GM12874 (cell line): ENCODE results near the gene MCC.

Experiments used
- CTCF ChIP-seq: IDR thresholded peaks from 2 replicates; pipeline ENCODE4 v1.5.1; 2011; ENCODE audit warnings: low read depth, mild to moderate bottlenecking, control low read depth, low read length, moderate library complexity; ENCODE audit not compliant: insufficient read depth

MCC gene

GRCh38 chr5:113114559-113114958 is 373.7 kb downstream of the MCC start:
- TF ChIP-seq CTCF: no peak

GRCh38 chr5:113112435-113112834 is 375.8 kb downstream of the MCC start:
- no peak for TF ChIP-seq CTCF

- TF ChIP-seq CTCF: no peak
These were observed 378.1 kb downstream of the MCC start for GRCh38 chr5:113110117-113110516.

GRCh38 chr5:113109344-113109743 is 378.9 kb downstream of the MCC start:
- no peak for TF ChIP-seq CTCF

- TF ChIP-seq CTCF: no peak
These were observed 379.8 kb downstream of the MCC start for GRCh38 chr5:113108485-113108884.

GRCh38 chr5:113106821-113107220 is 381.4 kb downstream of the MCC start:
- no peak for TF ChIP-seq CTCF

GRCh38 chr5:113105693-113106280 is 382.5 kb downstream of the MCC start:
- TF ChIP-seq CTCF: no peak
